HepG2 (cell line): ENCODE data around the gene CLCA2.

Experiments used
- BRF2 ChIP-seq: sonication (generic); formaldehyde crosslinking; IDR thresholded peaks from 2 replicates; pipeline ENCODE4 v1.8.1; 2022; ENCODE audit warnings: mild to moderate bottlenecking, missing genetic modification reagents
- FOXA3 ChIP-seq: IDR thresholded peaks from 2 replicates; pipeline ENCODE4 v1.6.1; 2016; ENCODE audit warnings: missing genetic modification reagents, missing compliant biosample characterization
- GPBP1L1 ChIP-seq: sonication (generic); formaldehyde crosslinking; IDR thresholded peaks from 2 replicates; pipeline ENCODE4 v1.5.0; 2020; ENCODE audit warnings: mild to moderate bottlenecking, missing genetic modification reagents
- TEAD3 ChIP-seq: optimal IDR thresholded peaks from 2 replicates; pipeline ENCODE3; 2016; ENCODE audit warnings: borderline replicate concordance

- TF ChIP-seq TEAD3 (CRISPR knock-in tag) (no peak), GPBP1L1 (no peak), FOXA3 (CRISPR knock-in tag) (no peak), BRF2 (CRISPR knock-in tag) (no peak)
These were observed 53.3 kb downstream of the CLCA2 start for GRCh38 chr1:86477256-86477655.
